ENCODE measurements around the gene RMND1.

Gene RMND1

GRCh38 chr6:151379933-151380847 lies 71.7 kb downstream of the RMND1 start:
- peak overlapping the region; percentile 34 for H3K4me3 ChIP-seq (ENCODE audit: low read length)
- TF ChIP-seq CTCF (conservative IDR thresholded peaks at IDR 0.05; ENCODE audit: low read length), result no peak
- DNase-seq (ENCODE audit: low read depth), result no peak

- TF ChIP-seq CTCF (conservative IDR thresholded peaks at IDR 0.05; ENCODE audit: low read length), result no peak
- no peak for DNase-seq (ENCODE audit: low read depth)
Observed at GRCh38 chr6:151377095-151377494, 74.8 kb downstream of the RMND1 start.

GRCh38 chr6:151376440-151376839 lies 75.5 kb downstream of the RMND1 start:
- no peak overlapping the region for H3K4me3 ChIP-seq (ENCODE audit: low read length)
- TF ChIP-seq CTCF (conservative IDR thresholded peaks at IDR 0.05; ENCODE audit: low read length), result peak; percentile 21
- DNase-seq (ENCODE audit: low read depth), result no peak

More at GRCh38 chr6:151377095-151377494, 74.8 kb downstream of the RMND1 start:
- no peak overlapping the region for H3K4me3 ChIP-seq (ENCODE audit: low read length)

GRCh38 chr6:151375833-151376232 lies 76.1 kb downstream of the RMND1 start:
- TF ChIP-seq CTCF (conservative IDR thresholded peaks at IDR 0.05; ENCODE audit: low read length), result no peak
- no peak overlapping the region for H3K4me3 ChIP-seq (ENCODE audit: low read length)
- DNase-seq (ENCODE audit: low read depth), result no peak

- TF ChIP-seq CTCF (conservative IDR thresholded peaks at IDR 0.05; ENCODE audit: low read length), result no peak
- no peak for DNase-seq (ENCODE audit: low read depth)
- no peak overlapping the region for H3K4me3 ChIP-seq (ENCODE audit: low read length)
Observed at GRCh38 chr6:151374036-151374683, 77.8 kb downstream of the RMND1 start.

GRCh38 chr6:151372164-151372563 lies 79.8 kb downstream of the RMND1 start:
- H3K4me3 ChIP-seq (ENCODE audit: low read length), result no peak overlapping the region
- no peak for DNase-seq (ENCODE audit: low read depth)
- TF ChIP-seq CTCF (conservative IDR thresholded peaks at IDR 0.05; ENCODE audit: low read length), result no peak

All from AG10803 (cell line).